Liver (tissue), 9 donors: ENCODE results near the gene BIN1. TPM values are rescaled to one million over a fixed set of nuclear protein-coding genes. Genes with fewer than 3 reads are reported as not detected.

Source experiments
- DNase-seq: peaks from one replicate; pipeline ENCODE4 v3.0.0-alpha.2; 2017; ENCODE audit warnings: low spot score
- H3K27ac ChIP-seq, 2 donors: one replicate each; pipeline ENCODE4 v1.7.0; 2013; ENCODE audit warnings: inconsistent platforms in 2 of 2, low read length in 2 of 2, control low read depth in 1 of 2, low read depth in 1 of 2, mild to moderate bottlenecking in 1 of 2
- H3K27me3 ChIP-seq, 4 donors: one replicate each; pipeline versions ENCODE4 v1.6.1 to v1.7.0; 2013; ENCODE audit warnings: low read length in 3 of 4, inconsistent platforms in 1 of 4, mild to moderate bottlenecking in 1 of 4, moderate library complexity in 1 of 4; ENCODE audit not compliant: control insufficient read depth in 4 of 4, insufficient read depth in 4 of 4
- H3K36me3 ChIP-seq, 4 donors: one replicate each; pipeline versions ENCODE4 v1.6.1 to v1.7.0; 2013; ENCODE audit warnings: low read length in 3 of 4, mild to moderate bottlenecking in 3 of 4, low read depth in 1 of 4, moderate library complexity in 1 of 4; ENCODE audit not compliant: control insufficient read depth in 4 of 4, insufficient read depth in 3 of 4
- H3K4me1 ChIP-seq, 4 donors: one replicate each; pipeline versions ENCODE4 v1.6.1 to v1.7.0; 2013; ENCODE audit warnings: low read length in 3 of 4, mild to moderate bottlenecking in 3 of 4, moderate library complexity in 1 of 4; ENCODE audit not compliant: control insufficient read depth in 4 of 4, insufficient read depth in 4 of 4
- H3K4me3 ChIP-seq, 3 donors: one replicate each; pipeline versions ENCODE4 v1.6.1 to v1.7.0; 2013; ENCODE audit warnings: low read length in 3 of 3, control low read depth in 1 of 3, low read depth in 1 of 3, mild to moderate bottlenecking in 1 of 3
- H3K9ac ChIP-seq, 2 donors: one replicate each; pipeline ENCODE4 v1.7.0; 2013; ENCODE audit warnings: low read length in 2 of 2, mild to moderate bottlenecking in 2 of 2, moderate library complexity in 2 of 2, control low read depth in 1 of 2, low read depth in 1 of 2
- H3K9me3 ChIP-seq, 4 donors: one replicate each; pipeline versions ENCODE4 v1.6.1 to v1.7.0; 2013; ENCODE audit warnings: low read length in 3 of 4; ENCODE audit not compliant: control insufficient read depth in 4 of 4
- ATF3 ChIP-seq: IDR thresholded peaks from 2 replicates; pipeline ENCODE4 v1.6.1; 2016; ENCODE audit warnings: antibody characterized with exemption
- EGR1 ChIP-seq, 2 donors: IDR thresholded peaks; 2 replicates each; pipeline ENCODE4 v1.6.1; 2016 to 2018; ENCODE audit warnings: antibody characterized with exemption in 2 of 2, low read depth in 2 of 2
- FOXA1 ChIP-seq: IDR thresholded peaks from 2 replicates; pipeline ENCODE4 v1.6.1; 2016; ENCODE audit warnings: antibody characterized with exemption
- GABPA ChIP-seq, 2 donors: IDR thresholded peaks in 1 of 2; conservative IDR thresholded peaks in 1 of 2; 2 replicates each; pipeline ENCODE4 v1.6.1; 2016; ENCODE audit warnings: antibody characterized with exemption in 2 of 2, mild to moderate bottlenecking in 1 of 2, moderate library complexity in 1 of 2
- HNF4G ChIP-seq: IDR thresholded peaks from 2 replicates; pipeline ENCODE4 v1.6.1; 2016; ENCODE audit warnings: antibody characterized with exemption
- RAD21 ChIP-seq, 2 donors: IDR thresholded peaks; 2 replicates each; pipeline ENCODE4 v1.6.1; 2016; ENCODE audit warnings: antibody characterized with exemption in 2 of 2, mild to moderate bottlenecking in 2 of 2
- REST ChIP-seq: IDR thresholded peaks from 2 replicates; pipeline ENCODE4 v1.6.1; 2016; ENCODE audit warnings: antibody characterized with exemption, mild to moderate bottlenecking
- RXRA ChIP-seq, 2 donors: IDR thresholded peaks; 2 replicates each; pipeline ENCODE4 v1.6.1; 2017 to 2018; ENCODE audit warnings: antibody characterized with exemption in 2 of 2, mild to moderate bottlenecking in 1 of 2
- SP1 ChIP-seq: IDR thresholded peaks from 2 replicates; pipeline ENCODE4 v1.6.1; 2018; ENCODE audit warnings: antibody characterized with exemption, mild to moderate bottlenecking
- TAF1 ChIP-seq: conservative IDR thresholded peaks from 2 replicates; pipeline ENCODE4 v1.6.1; 2016; ENCODE audit warnings: antibody characterized with exemption, mild to moderate bottlenecking
- WGBS: extraction: QIAGEN DNeasy Blood & Tissue Kit; methylation state at CpG from one replicate; pipeline ENCODE4 v1.1.7; 2013; 5-methylcytosine and 5-hydroxymethylcytosine counted together
- polyA plus RNA-seq, 2 donors: library from polyadenylated mRNA; stranded (reverse) in 1 of 2; unstranded in 1 of 2; fragments of 200-250 nt in 1 of 2; fragments of >200 nt in 1 of 2; fragmentation: Nextera tagmentation in 1 of 2; extraction: Ambion mirVana in 1 of 2; gene quantifications; one replicate each; pipeline versions ENCODE4 v1.2.1 to v1.2.3, GENCODE V29; 2013 to 2015
- total RNA-seq, 2 donors: library from RNA; depleted of rRNA; stranded (reverse); fragments of >200 nt; gene quantifications; one replicate each; pipeline ENCODE4 v1.2.3, GENCODE V29; 2014
- donor health status: healthy.
- donor health status: healthy.
- donor health status: healthy.
- donor health status: healthy.
- donor health status: healthy.

BIN1 gene
- total and polyA plus RNA-seq, 4 donors: 13.3 to 21.5 (median 15.0) TPM

GRCh38 chr2:127044977-127045661 lies 61.8 kb downstream of the BIN1 start:
- peaks cover 0 to 6% (median 1%) of the 10 kb centered on the region in 4 donors for H3K36me3 ChIP-seq
- no peaks in the 10 kb centered on the region for H3K4me1 ChIP-seq
- H3K9me3 ChIP-seq: no peaks in the 10 kb centered on the region
- no peak overlapping the region for H3K4me3 ChIP-seq
- no peak overlapping the region for H3K27ac ChIP-seq
- H3K27me3 ChIP-seq: no peaks in the 10 kb centered on the region
- DNase-seq: no peak
- H3K9ac ChIP-seq: no peak overlapping the region
- TF ChIP-seq REST: no peak
- WGBS: 93% methylated on average over 20 of the region's 20 CpGs

- TF ChIP-seq FOXA1 (no peak), RAD21 (IDR thresholded peaks at IDR 0.05) (no peak), EGR1 (IDR thresholded peaks at IDR 0.05; ENCODE audit: low read depth in 2 of 2) (no peak), SP1 (no peak), ATF3 (no peak), HNF4G (no peak), REST (no peak), GABPA (IDR thresholded peaks at IDR 0.05 in 1 of 2, conservative IDR thresholded peaks at IDR 0.05 in 1 of 2) (no peak), TAF1 (no peak), RXRA (IDR thresholded peaks at IDR 0.05) (no peak)
- 95% methylated on average over 4 of the region's 4 CpGs for WGBS
- no peak overlapping the region for H3K27ac ChIP-seq
These were observed 62.7 kb downstream of the BIN1 start for GRCh38 chr2:127044165-127044718.

More at GRCh38 chr2:127044165-127044718, 62.7 kb downstream of the BIN1 start:
- H3K9ac ChIP-seq: no peak overlapping the region
- H3K4me1 ChIP-seq: no peaks in the 10 kb centered on the region
- H3K4me3 ChIP-seq: no peak overlapping the region
- H3K36me3 ChIP-seq: peaks cover 0 to 6% (median 1%) of the 10 kb centered on the region in 4 donors
- no peaks in the 10 kb centered on the region for H3K27me3 ChIP-seq
- H3K9me3 ChIP-seq: no peaks in the 10 kb centered on the region
- DNase-seq: no peak
